Gastroesophageal sphincter (tissue), 3 donors: ENCODE measurements around the gene ZNF792.

Source experiments
- CTCF ChIP-seq, 4 experiments: fragments of 200-600 bp in 2 of 4; fragments of 450-650 bp in 2 of 4; sonication (generic) in 1 of 4; IDR thresholded peaks; one replicate each; pipeline ENCODE4 v1.5.1; 2017 to 2019; ENCODE audit warnings: antibody characterized with exemption in 4 of 4, mild to moderate bottlenecking in 2 of 4, moderate library complexity in 2 of 4
- EP300 ChIP-seq: sonication (generic); formaldehyde crosslinking; IDR thresholded peaks from one replicate; pipeline ENCODE4 v1.6.1; 2017; ENCODE audit warnings: antibody characterized with exemption, mild to moderate bottlenecking
- POLR2A ChIP-seq, 2 donors: fragments of 450-650 bp; IDR thresholded peaks; one replicate each; pipeline ENCODE4 v1.6.1; 2017; ENCODE audit warnings: antibody characterized with exemption in 2 of 2, mild to moderate bottlenecking in 2 of 2, moderate library complexity in 1 of 2

- TF ChIP-seq CTCF (IDR thresholded peaks at IDR 0.05) = no peak
- TF ChIP-seq POLR2A (IDR thresholded peaks at IDR 0.05) = no peak
- no peak for TF ChIP-seq EP300
Observed at GRCh38 chr19:34972163-34972705, 8.2 kb upstream of the ZNF792 start.
